Activated CD8-positive, alpha-beta memory T cell treated with anti-CD3 and anti-CD28 coated beads, Interleukin-2, amount 10 ng/mL, durations not matched to agents 7 days and 5 days (primary cell): ENCODE measurements around the gene ASCC3. TPM values are rescaled to one million over a fixed set of nuclear protein-coding genes. Genes with fewer than 3 reads are reported as not detected.
"Not testable (repeated sequence)": the region's sequence is repeated elsewhere in the genome, so short reads cannot be mapped to it uniquely, and the experiment has no call there.

Experiments used
- ATAC-seq: fragments of 150-1000 bp; cut with Tn5 transposase; one replicate; pipeline ENCODE4 v1.10.0; 2021; ENCODE audit warnings: moderate library complexity
- CTCF ChIA-PET: fragments of 350-600 bp; sonication (Branson Sonifier 250); formaldehyde crosslinking; loops from one replicate; lab custom pipeline; 2021; ENCODE audit warnings: antibody characterized with exemption; lab: Charles Lee
- DNase-seq: peaks from one replicate; pipeline ENCODE4 v3.0.0-alpha.2; 2020
- H3K27ac Mint-ChIP-seq: one replicate; pipeline ENCODE4 v1.8.0; 2021; ENCODE audit warnings: mild to moderate bottlenecking, mixed read lengths
- H3K27me3 Mint-ChIP-seq: one replicate; pipeline ENCODE4 v1.8.0; 2021; ENCODE audit warnings: mixed read lengths
- H3K36me3 Mint-ChIP-seq: one replicate; pipeline ENCODE4 v1.8.0; 2021; ENCODE audit warnings: mild to moderate bottlenecking, mixed read lengths
- H3K4me1 Mint-ChIP-seq: one replicate; pipeline ENCODE4 v1.8.0; 2021; ENCODE audit warnings: mixed read lengths
- H3K4me3 Mint-ChIP-seq: one replicate; pipeline ENCODE4 v1.8.0; 2021; ENCODE audit warnings: mild to moderate bottlenecking, moderate library complexity, mixed read lengths
- H3K9me3 Mint-ChIP-seq: one replicate; pipeline ENCODE4 v1.8.0; 2022; ENCODE audit warnings: low read depth, mixed read lengths
- total RNA-seq, 2 experiments: library from RNA; stranded (reverse); gene quantifications; one replicate each; pipeline ENCODE4 v1.2.3, GENCODE V29; 2021

ASCC3 gene
- total RNA-seq, 2 experiments from 2014 or later: 63.1 to 64.8 TPM

GRCh38 chr6:100877851-100878250 is 3.3 kb downstream of the ASCC3 start:
- Mint-ChIP-seq H3K27ac (no peak overlapping the region), H3K9me3 (no peaks in the 10 kb centered on the region), H3K4me3 (no peak overlapping the region), H3K36me3 (peaks cover 45% of the 10 kb centered on the region), H3K4me1 (peaks cover 54% of the 10 kb centered on the region), H3K27me3 (no peaks in the 10 kb centered on the region)
- ATAC-seq (no peak), DNase-seq (no peak)
- CTCF ChIA-PET: no interaction called here

- Mint-ChIP-seq H3K27ac (no peak overlapping the region), H3K9me3 (no peaks in the 10 kb centered on the region), H3K27me3 (no peaks in the 10 kb centered on the region), H3K4me1 (peaks cover 45% of the 10 kb centered on the region), H3K4me3 (no peak overlapping the region), H3K36me3 (peaks cover 56% of the 10 kb centered on the region)
- ATAC-seq (no peak), DNase-seq (no peak)
- CTCF ChIA-PET: no interaction called here
Measured at GRCh38 chr6:100876251-100876650, 4.9 kb downstream of the ASCC3 start.

GRCh38 chr6:100865525-100865924 is 15.6 kb downstream of the ASCC3 start:
- peaks cover 4% of the 10 kb centered on the region for H3K9me3 Mint-ChIP-seq
- H3K4me1 Mint-ChIP-seq: peaks cover 1% of the 10 kb centered on the region
- peaks cover 65% of the 10 kb centered on the region for H3K36me3 Mint-ChIP-seq
- H3K4me3 Mint-ChIP-seq: no peak overlapping the region
- H3K27me3 Mint-ChIP-seq: no peaks in the 10 kb centered on the region
- ATAC-seq (no peak), DNase-seq (no peak)
- CTCF ChIA-PET: no interaction called here
- H3K27ac Mint-ChIP-seq: no peak overlapping the region

GRCh38 chr6:100862063-100862462 is 19.1 kb downstream of the ASCC3 start:
- ATAC-seq (no peak), DNase-seq (no peak)
- CTCF ChIA-PET: no interaction called here
- Mint-ChIP-seq H3K4me1 (no peaks in the 10 kb centered on the region), H3K9me3 (peaks cover 19% of the 10 kb centered on the region), H3K27ac (no peak overlapping the region), H3K4me3 (no peak overlapping the region), H3K27me3 (no peaks in the 10 kb centered on the region), H3K36me3 (peaks cover 76% of the 10 kb centered on the region)

GRCh38 chr6:100856146-100856545 is 25.0 kb downstream of the ASCC3 start:
- peaks cover 21% of the 10 kb centered on the region for H3K9me3 Mint-ChIP-seq
- DNase-seq (no peak), ATAC-seq (no peak)
- H3K27me3 Mint-ChIP-seq: no peaks in the 10 kb centered on the region
- peaks cover 82% of the 10 kb centered on the region for H3K36me3 Mint-ChIP-seq
- H3K27ac Mint-ChIP-seq: no peak overlapping the region
- peaks cover 2% of the 10 kb centered on the region for H3K4me1 Mint-ChIP-seq
- H3K4me3 Mint-ChIP-seq: no peak overlapping the region
- CTCF ChIA-PET: interaction anchor here (0.8 kb wide), 1 partner anchor 15 kb away, joined by 3 read pairs; no protein-coding TSS in a partner anchor

GRCh38 chr6:100851819-100852218 is 29.3 kb downstream of the ASCC3 start:
- ATAC-seq: no peak
- peaks cover 62% of the 10 kb centered on the region for H3K36me3 Mint-ChIP-seq
- CTCF ChIA-PET: no interaction called here
- peaks cover 2% of the 10 kb centered on the region for H3K9me3 Mint-ChIP-seq
- no peak for DNase-seq
- no peak overlapping the region for H3K27ac Mint-ChIP-seq
- no peaks in the 10 kb centered on the region for H3K27me3 Mint-ChIP-seq
- H3K4me1 Mint-ChIP-seq: peaks cover 9% of the 10 kb centered on the region
- no peak overlapping the region for H3K4me3 Mint-ChIP-seq

- Mint-ChIP-seq H3K4me3 (no peak overlapping the region), H3K9me3 (no peaks in the 10 kb centered on the region), H3K27me3 (no peaks in the 10 kb centered on the region), H3K4me1 (peaks cover 18% of the 10 kb centered on the region), H3K36me3 (peaks cover 52% of the 10 kb centered on the region), H3K27ac (no peak overlapping the region)
- DNase-seq (no peak), ATAC-seq (no peak)
- CTCF ChIA-PET: no interaction called here
Measured at GRCh38 chr6:100850174-100850573, 31.0 kb downstream of the ASCC3 start.

- Mint-ChIP-seq H3K9me3 (no peaks in the 10 kb centered on the region), H3K36me3 (peaks cover 42% of the 10 kb centered on the region), H3K27ac (no peak overlapping the region), H3K4me1 (peaks cover 16% of the 10 kb centered on the region), H3K4me3 (no peak overlapping the region), H3K27me3 (no peaks in the 10 kb centered on the region)
- ATAC-seq: peak; percentile 60
- DNase-seq: no peak
- CTCF ChIA-PET: no interaction called here
Measured at GRCh38 chr6:100846276-100846675, 34.9 kb downstream of the ASCC3 start.

- no peak for DNase-seq
- ATAC-seq: no peak
- Mint-ChIP-seq H3K4me3 (no peak overlapping the region), H3K27ac (no peak overlapping the region), H3K36me3 (peaks cover 44% of the 10 kb centered on the region), H3K9me3 (no peaks in the 10 kb centered on the region), H3K27me3 (no peaks in the 10 kb centered on the region), H3K4me1 (peaks cover 16% of the 10 kb centered on the region)
- CTCF ChIA-PET: no interaction called here
Measured at GRCh38 chr6:100845676-100846075, 35.5 kb downstream of the ASCC3 start.

GRCh38 chr6:100839419-100839818 is 41.7 kb downstream of the ASCC3 start:
- H3K27ac Mint-ChIP-seq: no peak overlapping the region
- CTCF ChIA-PET: no interaction called here
- ATAC-seq: no peak
- H3K27me3 Mint-ChIP-seq: no peaks in the 10 kb centered on the region
- H3K4me3 Mint-ChIP-seq: no peak overlapping the region
- DNase-seq: no peak
- peaks cover 2% of the 10 kb centered on the region for H3K4me1 Mint-ChIP-seq
- H3K36me3 Mint-ChIP-seq: peaks cover 46% of the 10 kb centered on the region
- peaks cover 5% of the 10 kb centered on the region for H3K9me3 Mint-ChIP-seq

GRCh38 chr6:100838011-100838410 is 43.1 kb downstream of the ASCC3 start:
- no peak overlapping the region for H3K4me3 Mint-ChIP-seq
- ATAC-seq (no peak), DNase-seq (no peak)
- H3K27me3 Mint-ChIP-seq: no peaks in the 10 kb centered on the region
- CTCF ChIA-PET: no interaction called here
- peaks cover 5% of the 10 kb centered on the region for H3K9me3 Mint-ChIP-seq
- no peak overlapping the region for H3K27ac Mint-ChIP-seq
- H3K4me1 Mint-ChIP-seq: peaks cover 4% of the 10 kb centered on the region
- peaks cover 46% of the 10 kb centered on the region for H3K36me3 Mint-ChIP-seq

- Mint-ChIP-seq H3K4me1 (peaks cover 4% of the 10 kb centered on the region), H3K27ac (no peak overlapping the region), H3K36me3 (peaks cover 42% of the 10 kb centered on the region), H3K27me3 (no peaks in the 10 kb centered on the region), H3K4me3 (no peak overlapping the region), H3K9me3 (peaks cover 3% of the 10 kb centered on the region)
- ATAC-seq: no peak
- no peak for DNase-seq
- CTCF ChIA-PET: no interaction called here
Measured at GRCh38 chr6:100833972-100834574, 47.1 kb downstream of the ASCC3 start.

GRCh38 chr6:100829077-100829595 is 52.0 kb downstream of the ASCC3 start:
- peaks cover 39% of the 10 kb centered on the region for H3K36me3 Mint-ChIP-seq
- H3K27me3 Mint-ChIP-seq, H3K27ac Mint-ChIP-seq, ATAC-seq, DNase-seq, CTCF ChIA-PET, H3K4me3 Mint-ChIP-seq, H3K9me3 Mint-ChIP-seq, H3K4me1 Mint-ChIP-seq: not testable (repeated sequence)

- no peak for ATAC-seq
- peaks cover 4% of the 10 kb centered on the region for H3K9me3 Mint-ChIP-seq
- no peak overlapping the region for H3K27ac Mint-ChIP-seq
Measured at GRCh38 chr6:100823041-100823440, 58.1 kb downstream of the ASCC3 start.

More at GRCh38 chr6:100823041-100823440, 58.1 kb downstream of the ASCC3 start:
- no peaks in the 10 kb centered on the region for H3K27me3 Mint-ChIP-seq
- CTCF ChIA-PET: no interaction called here
- peaks cover 34% of the 10 kb centered on the region for H3K36me3 Mint-ChIP-seq
- no peak overlapping the region for H3K4me3 Mint-ChIP-seq
- DNase-seq: no peak
- H3K4me1 Mint-ChIP-seq: no peaks in the 10 kb centered on the region
